Panc1 (cell line): ENCODE measurements around the gene ARF1.

Experiments
- POLR2AphosphoS5 ChIP-seq: IDR thresholded peaks from 2 replicates; pipeline ENCODE4 v1.6.1; 2012; ENCODE audit warnings: mild to moderate bottlenecking, low read depth, low read length, moderate library complexity
- TCF7L2 ChIP-seq: IDR thresholded peaks from 2 replicates; pipeline ENCODE4 v1.6.1; 2011; ENCODE audit warnings: mild to moderate bottlenecking, low read depth, low read length, inconsistent platforms
- TF ChIP-seq, protein P1 (sequence below): fragments of 450-650 bp; IDR thresholded peaks from 2 replicates; pipeline ENCODE4 v1.5.1; 2017; ENCODE audit warnings: mild to moderate bottlenecking
- TF ChIP-seq, protein P2 (sequence below), 2 experiments: IDR thresholded peaks; 2 replicates each; pipeline ENCODE4 v1.6.1; 2011 to 2012; ENCODE audit warnings: low read depth in 2 of 2, control low read depth in 1 of 2, low read length in 1 of 2, mild to moderate bottlenecking in 1 of 2, moderate library complexity in 1 of 2; ENCODE audit not compliant: insufficient read depth in 1 of 2

DNA sequence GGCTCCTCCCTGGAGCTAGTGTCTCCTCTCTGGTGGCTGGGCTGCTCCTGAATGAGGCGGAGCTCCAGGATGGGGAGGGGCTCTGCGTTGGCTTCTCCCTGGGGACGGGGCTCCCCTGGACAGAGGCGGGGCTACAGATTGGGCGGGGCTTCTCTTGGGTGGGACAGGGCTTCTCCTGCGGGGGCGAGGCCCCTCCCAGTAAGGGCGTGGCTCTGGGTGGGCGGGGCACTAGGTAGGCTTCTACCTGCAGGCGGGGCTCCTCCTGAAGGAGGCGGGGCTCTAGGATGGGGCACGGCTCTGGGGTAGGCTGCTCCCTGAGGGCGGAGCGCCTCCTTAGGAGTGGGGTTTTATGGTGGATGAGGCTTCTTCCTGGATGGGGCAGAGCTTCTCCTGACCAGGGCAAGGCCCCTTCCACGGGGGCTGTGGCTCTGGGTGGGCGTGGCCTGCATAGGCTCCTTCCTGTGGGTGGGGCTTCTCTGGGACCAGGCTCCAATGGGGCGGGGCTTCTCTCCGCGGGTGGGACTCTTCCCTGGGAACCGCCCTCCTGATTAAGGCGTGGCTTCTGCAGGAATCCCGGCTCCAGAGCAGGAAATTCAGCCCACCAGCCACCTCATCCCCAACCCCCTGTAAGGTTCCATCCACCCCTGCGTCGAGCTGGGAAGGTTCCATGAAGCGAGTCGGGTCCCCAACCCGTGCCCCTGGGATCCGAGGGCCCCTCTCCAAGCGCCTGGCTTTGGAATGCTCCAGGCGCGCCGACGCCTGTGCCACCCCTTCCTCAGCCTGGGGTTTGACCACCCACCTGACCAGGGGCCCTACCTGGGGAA is 22.7 kb upstream of the ARF1 start:
- TF ChIP-seq, protein P1, sequence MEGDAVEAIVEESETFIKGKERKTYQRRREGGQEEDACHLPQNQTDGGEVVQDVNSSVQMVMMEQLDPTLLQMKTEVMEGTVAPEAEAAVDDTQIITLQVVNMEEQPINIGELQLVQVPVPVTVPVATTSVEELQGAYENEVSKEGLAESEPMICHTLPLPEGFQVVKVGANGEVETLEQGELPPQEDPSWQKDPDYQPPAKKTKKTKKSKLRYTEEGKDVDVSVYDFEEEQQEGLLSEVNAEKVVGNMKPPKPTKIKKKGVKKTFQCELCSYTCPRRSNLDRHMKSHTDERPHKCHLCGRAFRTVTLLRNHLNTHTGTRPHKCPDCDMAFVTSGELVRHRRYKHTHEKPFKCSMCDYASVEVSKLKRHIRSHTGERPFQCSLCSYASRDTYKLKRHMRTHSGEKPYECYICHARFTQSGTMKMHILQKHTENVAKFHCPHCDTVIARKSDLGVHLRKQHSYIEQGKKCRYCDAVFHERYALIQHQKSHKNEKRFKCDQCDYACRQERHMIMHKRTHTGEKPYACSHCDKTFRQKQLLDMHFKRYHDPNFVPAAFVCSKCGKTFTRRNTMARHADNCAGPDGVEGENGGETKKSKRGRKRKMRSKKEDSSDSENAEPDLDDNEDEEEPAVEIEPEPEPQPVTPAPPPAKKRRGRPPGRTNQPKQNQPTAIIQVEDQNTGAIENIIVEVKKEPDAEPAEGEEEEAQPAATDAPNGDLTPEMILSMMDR = no peak
- no peak for TF ChIP-seq POLR2AphosphoS5
- TF ChIP-seq, protein P2, sequence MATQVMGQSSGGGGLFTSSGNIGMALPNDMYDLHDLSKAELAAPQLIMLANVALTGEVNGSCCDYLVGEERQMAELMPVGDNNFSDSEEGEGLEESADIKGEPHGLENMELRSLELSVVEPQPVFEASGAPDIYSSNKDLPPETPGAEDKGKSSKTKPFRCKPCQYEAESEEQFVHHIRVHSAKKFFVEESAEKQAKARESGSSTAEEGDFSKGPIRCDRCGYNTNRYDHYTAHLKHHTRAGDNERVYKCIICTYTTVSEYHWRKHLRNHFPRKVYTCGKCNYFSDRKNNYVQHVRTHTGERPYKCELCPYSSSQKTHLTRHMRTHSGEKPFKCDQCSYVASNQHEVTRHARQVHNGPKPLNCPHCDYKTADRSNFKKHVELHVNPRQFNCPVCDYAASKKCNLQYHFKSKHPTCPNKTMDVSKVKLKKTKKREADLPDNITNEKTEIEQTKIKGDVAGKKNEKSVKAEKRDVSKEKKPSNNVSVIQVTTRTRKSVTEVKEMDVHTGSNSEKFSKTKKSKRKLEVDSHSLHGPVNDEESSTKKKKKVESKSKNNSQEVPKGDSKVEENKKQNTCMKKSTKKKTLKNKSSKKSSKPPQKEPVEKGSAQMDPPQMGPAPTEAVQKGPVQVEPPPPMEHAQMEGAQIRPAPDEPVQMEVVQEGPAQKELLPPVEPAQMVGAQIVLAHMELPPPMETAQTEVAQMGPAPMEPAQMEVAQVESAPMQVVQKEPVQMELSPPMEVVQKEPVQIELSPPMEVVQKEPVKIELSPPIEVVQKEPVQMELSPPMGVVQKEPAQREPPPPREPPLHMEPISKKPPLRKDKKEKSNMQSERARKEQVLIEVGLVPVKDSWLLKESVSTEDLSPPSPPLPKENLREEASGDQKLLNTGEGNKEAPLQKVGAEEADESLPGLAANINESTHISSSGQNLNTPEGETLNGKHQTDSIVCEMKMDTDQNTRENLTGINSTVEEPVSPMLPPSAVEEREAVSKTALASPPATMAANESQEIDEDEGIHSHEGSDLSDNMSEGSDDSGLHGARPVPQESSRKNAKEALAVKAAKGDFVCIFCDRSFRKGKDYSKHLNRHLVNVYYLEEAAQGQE (IDR thresholded peaks at IDR 0.05; ENCODE audit: insufficient read depth in 1 of 2, low read depth in 2 of 2, low read length in 1 of 2) = no peak
- no peak for TF ChIP-seq TCF7L2
